NCI-H748 (cell line): ENCODE results near the gene METAP2.
A peak's percentile ranks its signal among the peaks of the same experiment; 100 is the strongest.
"Not testable (repeated sequence)": the region's sequence is repeated elsewhere in the genome, so short reads cannot be mapped to it uniquely, and the experiment has no call there.

Experiments used
- DNase-seq: peaks from one replicate; lab custom pipeline; 2025; ENCODE audit not compliant: unreplicated experiment; lab: John Stamatoyannopoulos, UW

METAP2 gene

DNA sequence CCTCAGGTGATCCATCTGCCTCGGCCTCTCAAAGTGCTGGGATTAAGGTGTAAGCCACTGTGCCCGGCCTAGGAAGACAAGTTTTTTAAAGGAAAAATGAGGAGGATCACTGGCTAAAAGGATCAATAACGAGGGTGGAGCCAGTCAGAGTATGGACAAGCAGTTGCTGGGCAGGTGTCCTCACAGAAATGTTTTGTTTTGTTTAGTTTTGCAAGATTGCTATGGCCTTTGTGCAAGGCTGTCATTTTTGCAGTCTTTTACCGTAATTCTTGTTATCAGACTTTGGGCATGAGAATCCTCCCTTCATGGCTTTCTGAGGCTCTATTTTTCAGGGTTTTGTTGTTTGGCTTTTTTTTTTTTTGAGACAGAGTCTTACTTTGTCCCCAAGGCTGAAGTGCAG, 11.9 kb upstream of the METAP2 start:
- DNase-seq = no peak

DNA sequence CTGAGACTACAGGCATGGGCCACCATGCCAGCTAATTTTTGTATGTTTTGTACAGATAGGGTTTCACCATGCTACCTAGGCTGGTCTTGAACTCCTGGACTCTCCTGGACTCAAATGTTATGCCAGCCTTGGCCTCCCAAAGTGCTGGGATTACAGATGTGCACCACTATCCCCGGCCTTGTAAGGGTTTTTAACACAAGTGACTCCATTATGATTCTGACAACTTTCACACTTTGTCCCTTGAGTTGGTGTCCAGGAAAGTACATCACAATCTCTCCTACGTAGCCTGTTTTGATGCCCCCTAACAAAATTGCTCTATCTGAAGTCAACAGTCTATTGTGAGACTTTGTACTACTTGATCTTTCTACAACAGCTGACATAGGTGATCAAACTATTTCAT, 11.4 kb upstream of the METAP2 start:
- DNase-seq = no peak

DNA sequence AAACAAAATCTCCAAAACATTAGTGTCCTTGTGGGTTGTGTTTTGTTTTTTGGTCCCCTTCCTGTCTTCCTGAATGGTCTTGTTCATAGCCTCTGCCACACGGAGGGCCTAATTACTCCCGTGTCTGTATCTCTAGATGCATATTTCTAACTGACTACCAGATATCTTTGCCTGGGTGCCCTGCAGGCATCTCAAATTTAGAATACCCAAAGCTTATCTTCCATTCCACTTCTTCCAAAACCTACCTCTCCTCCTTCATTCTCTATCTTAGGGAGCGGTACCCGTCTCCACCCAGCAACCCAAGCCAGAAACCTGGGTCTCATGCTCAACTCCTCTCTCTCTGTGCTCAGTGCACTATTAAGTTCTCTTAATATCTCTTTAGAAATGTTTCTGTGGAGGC, 10.9 kb upstream of the METAP2 start:
- DNase-seq = no peak

DNA sequence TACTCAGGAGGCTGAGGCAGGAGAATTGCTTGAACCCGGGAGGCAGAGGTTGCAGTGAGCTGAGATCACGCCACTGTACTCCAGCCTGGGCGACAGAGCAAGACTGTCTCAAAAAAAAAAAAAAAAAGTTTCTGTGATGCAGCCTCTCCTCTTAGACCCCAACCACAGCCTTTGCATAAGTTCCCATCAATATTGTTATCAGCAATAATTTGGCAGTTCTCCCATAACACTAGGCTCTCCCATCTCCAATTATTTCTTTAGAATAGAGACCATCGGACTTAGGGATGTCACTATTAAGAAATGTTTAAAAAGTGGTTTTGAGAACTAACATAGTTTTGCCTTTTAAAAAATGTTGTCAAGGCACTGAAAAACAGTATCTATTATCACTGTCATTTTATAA, 10.2 kb upstream of the METAP2 start:
- DNase-seq = not testable (repeated sequence)

DNA sequence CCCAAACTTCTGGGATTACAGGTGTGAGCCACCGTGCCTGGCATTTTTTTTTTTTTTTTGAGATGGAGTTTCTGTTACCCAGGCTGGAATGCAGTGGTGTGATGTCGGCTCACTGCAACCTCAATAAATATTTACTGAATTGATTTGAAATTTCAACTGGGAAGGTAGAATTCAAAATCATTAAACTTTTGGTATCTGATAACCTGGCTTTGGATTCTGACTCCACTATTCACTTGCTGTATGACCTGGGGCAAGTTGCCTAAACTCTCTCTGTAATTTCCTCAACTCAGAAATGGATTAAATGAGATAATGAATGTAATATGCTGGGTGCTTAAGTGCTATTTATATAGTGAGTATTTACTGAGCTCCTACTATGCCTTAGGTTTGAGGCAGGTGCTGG, 8.7 kb upstream of the METAP2 start:
- DNase-seq = no peak

DNA sequence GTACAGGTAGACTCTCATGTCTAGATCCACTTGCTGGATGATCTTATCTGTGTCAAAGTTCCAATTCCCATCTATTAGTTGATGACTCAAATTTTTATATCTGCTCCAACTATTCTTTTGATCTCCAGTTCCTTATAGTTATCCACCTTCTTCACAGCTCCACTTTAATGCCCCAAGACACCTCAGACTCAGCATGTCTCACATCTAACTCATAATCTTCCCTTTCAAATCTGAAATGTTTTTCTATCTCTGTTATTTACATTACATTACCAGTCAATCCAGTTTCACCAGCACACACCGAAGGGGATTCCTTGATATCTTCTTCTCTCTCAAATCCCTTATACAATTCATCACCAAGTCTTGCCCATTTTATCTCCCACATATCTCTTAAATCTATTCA, 3.7 kb upstream of the METAP2 start:
- DNase-seq = no peak

DNA sequence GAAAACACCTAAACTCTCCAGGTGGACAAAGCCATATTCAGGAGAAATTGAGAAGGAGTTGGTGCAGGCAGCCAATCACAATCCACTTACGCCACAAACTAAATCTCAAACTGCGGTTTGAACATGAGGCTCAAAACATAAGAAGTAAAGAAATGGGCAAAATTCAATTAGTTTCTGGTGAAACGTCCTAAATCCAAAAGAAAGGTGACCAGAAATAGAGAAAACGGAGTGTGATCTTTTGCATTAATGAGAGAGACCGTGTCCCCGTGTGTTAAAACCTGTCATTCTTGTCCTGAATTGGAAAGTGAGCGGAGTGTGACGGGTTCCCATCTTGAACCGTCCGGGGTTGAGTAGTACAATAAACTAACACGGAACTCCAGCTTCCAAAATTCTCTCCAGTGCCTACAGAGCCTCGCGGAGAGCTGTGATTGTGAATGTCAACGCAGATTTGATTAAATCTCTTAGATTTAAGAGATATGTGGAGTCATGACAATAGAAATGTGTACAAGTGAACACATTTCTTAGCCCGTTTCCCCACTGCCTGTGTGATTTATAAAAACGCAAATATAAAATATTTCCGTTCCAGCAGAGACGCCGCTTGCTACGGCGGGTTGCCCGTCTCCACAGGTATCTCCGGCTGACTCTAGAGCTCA, 595 bp upstream of the METAP2 start:
- peak; percentile 57 for DNase-seq

DNA sequence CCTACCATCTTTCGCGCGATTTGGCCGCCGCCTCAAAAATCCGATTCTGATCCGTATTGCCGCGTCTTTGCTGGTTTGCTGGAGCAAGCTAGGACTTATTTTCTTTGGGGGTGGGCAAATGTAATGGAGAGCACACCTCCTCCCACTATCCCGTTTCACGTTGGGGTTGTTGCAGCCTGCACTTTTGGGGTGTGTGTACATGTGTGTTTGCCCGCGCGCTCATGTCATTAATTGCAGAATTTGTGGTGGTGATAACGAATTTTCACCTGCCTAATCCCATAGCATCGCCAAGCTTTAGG, 657 bp downstream of the METAP2 start:
- peak; percentile 36 for DNase-seq

DNA sequence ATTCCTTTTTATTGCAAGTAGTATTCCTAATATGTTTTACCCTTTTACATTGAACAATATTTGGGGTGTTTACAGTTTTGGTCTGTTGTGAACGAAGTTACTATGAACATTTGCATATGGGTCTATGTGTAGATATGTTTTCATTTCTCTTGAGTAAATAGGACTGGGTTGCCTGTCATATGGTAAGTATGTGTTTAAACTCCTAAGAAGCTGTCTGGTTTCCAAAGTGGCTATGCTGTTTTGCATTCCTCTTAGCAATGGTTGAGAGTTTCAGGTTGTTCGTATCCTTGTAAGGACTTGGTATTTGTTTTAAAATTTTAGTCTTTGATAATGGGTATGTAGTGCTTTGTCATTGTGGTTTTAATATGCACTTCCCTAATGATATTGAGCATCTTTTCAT, 6.3 kb downstream of the METAP2 start:
- no peak for DNase-seq

DNA sequence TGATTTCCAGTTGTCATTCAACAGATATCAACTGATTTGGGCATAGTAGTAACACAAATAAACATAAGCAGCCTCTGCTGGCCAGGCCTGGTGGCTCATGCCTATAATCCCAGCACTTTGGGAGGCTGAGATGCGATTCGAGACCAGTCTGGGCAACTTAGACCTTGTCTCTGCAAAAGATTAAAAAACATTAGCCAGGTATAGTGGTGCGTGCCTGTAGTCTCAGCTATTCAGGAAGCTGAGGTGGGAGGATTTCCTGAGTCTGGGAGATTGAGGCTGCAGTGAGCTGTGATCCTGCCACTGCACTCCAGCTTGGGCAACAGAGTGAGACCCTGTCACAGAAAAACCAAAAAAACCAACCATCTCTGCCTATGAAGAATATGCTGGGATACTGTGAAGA, 7.1 kb downstream of the METAP2 start:
- DNase-seq = no peak

DNA sequence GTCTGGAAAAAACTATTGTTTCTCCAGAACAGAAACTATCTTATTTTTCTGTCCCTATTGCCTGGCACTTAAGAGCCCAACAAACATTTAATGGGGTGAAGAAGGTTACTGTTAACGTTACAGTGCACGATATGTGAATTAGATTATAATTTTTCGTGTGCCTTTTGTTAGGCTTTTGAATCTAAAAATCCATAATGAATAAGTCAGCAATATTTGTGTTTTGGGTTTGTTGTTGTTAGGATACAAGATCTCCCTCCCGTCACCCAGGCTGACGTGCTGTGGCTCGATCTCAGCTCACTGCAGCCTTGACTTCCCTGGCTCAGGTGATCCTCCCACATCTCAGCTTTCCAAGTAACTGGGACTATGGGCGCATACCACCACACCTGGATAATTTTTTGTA, 7.9 kb downstream of the METAP2 start:
- no peak for DNase-seq

DNA sequence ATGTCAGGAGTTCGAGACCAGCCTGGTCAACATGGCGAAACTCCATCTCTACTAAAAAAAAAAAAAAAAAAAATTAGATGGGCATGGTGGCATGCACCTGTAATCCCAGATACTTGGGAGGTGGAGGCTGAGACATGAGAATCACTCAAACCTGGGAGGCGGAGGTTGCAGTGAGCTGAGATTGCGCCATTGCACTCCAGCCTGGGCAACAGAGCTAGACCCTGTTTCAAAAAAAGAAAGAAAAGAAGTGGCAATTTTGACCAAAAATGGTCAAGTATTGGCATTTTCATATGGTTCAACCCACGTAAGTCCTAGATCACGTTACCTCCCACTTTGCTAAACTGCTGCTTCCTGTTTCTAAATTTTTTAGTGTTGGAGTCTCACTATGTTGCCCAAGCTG, 8.6 kb downstream of the METAP2 start:
- DNase-seq = not testable (repeated sequence)

DNA sequence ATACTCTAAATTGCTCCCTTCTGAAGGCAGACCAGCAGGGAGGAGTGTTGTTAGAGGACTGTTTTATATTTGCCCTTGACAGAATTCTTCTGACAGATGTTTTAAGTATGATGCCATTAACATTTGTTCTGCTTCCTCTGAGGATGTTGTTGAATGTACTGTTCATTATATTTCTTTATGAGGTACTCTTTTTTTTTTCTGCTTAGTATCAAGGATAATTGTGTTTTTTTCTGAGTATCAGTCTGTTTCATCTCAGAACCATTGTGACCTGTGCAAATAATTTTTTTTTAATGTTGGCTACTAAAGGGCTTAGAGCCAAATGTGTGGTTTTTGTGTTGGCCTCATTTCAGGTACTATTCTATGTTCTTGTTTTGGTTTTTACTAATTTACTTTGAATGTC, 10.6 kb downstream of the METAP2 start:
- DNase-seq = no peak

DNA sequence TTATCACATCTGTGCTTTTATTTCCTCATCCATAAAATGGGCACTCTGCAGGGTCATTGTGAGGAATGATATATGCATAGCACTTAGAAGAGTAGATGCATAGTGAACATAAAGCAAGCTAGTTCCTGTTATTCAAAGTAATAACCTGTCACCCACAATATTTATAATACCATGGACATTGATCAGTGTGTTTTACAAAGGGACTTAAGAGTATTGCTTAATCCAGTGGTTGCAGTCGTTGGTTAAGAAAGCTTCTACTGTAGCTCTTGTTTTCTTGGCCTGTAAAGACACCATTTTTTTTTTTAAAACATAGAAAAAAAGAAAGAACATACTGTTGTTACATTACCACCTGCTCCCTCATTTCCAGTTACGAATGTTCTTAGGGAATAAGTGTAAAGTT, 13.1 kb downstream of the METAP2 start:
- DNase-seq = no peak

DNA sequence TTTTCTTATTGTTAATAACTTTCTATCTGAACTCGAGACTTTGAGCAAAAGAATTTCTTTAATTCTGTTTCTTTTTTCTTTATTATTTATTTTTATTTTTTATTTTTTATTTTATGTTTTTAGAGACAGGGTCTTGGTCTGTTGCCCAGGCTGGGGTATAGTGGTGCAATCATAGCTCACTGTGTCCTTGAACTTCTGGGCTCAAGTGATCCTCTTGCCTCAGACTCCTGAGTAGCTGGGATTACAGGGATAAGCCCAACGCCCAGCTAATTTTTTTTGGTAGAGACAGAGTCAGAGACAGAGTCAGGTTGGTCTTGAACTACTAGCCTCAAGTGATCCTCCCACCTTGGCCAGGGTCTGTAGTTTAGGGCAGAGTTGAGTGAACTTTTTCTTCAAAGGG, 18.5 kb downstream of the METAP2 start:
- DNase-seq = no peak

DNA sequence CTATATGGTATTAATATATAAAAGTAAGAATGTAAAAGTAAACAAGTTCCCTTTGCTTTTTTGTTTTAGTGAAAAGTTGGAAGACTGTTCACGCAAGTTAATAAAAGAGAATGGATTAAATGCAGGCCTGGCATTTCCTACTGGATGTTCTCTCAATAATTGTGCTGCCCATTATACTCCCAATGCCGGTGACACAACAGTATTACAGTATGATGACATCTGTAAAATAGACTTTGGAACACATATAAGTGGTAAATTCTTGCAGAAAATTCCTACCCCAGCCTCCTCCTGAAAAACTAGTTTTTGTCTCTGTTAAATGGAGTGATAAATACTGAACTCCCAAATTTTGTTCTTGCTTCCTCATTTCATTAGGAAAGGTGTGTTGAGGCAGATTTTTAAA, 20.9 kb downstream of the METAP2 start:
- DNase-seq = no peak

DNA sequence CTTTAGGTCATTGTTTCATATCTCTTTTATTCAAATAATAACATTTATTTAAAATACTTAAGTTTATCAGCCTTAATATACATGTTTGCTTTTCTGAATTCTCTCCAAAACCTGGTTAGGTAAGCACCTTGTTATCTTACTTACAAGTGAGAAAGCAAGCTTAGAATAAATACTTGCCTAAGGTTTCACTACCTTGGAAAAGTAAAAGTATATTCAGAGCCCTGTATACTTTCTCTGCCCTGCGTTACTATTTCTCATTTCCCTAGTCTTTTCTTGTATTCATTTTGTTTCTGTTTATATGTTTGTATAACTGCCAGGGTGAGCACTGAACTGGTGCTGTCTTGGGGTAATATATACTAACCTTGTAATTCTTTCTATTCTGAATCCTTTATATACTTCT, 21.5 kb downstream of the METAP2 start:
- DNase-seq = no peak

DNA sequence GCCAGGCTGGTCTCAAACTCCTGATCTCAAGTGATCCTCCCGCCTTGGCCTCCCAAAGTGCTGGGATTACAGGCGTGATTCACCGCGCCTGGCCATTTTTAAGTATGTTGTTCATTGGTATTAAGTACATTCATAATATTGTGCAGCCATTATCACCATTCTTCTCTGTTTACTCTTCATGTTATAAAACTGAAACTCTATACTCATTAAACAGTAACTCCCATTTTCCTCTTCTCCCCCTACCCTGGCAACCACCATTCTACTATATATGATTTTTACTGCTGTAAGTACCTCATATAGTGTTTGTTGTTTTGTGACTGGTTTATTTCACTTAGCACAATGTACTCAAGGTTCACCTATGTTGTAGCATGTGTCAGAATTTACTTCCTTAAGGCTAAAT, 23.1 kb downstream of the METAP2 start:
- DNase-seq = peak; percentile 72

DNA sequence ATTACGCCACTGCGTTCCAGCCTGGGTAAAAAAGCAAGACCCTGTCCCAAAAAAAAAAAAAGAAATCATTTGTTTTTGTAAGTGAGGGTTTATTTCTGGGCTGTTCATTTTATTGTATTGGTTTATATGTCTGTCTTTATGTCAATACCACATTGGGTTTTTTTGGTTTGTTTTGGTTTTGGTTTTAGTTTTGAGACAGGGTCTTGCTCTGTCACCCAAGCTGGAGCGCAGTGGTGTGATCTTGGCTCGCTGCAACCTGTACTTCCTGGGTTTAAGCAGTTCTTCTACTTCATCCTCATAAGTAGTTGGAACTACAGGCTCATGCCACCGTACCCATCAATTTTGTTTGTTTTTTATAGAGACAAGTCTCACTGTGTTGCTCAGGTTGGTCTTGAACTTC, 25.0 kb downstream of the METAP2 start:
- no peak for DNase-seq

DNA sequence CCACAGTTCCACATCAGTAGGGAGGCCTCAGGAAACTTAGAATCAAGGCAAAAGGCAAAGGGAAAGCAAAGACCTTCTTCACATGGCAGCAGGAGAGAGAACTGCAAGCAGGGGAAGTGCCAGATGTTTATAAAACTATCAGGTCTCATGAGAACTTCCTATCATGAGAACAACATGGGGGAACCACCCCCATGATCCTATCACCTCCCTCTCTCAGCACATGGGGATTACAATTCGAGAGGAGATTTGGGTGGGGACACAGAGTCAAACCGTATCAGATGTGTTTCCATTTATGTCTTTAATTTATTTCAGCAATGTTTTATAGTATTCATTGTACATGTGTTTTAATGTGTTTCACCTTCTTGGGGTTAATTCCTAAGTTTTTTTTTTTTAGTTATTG, 25.8 kb downstream of the METAP2 start:
- no peak for DNase-seq

DNA sequence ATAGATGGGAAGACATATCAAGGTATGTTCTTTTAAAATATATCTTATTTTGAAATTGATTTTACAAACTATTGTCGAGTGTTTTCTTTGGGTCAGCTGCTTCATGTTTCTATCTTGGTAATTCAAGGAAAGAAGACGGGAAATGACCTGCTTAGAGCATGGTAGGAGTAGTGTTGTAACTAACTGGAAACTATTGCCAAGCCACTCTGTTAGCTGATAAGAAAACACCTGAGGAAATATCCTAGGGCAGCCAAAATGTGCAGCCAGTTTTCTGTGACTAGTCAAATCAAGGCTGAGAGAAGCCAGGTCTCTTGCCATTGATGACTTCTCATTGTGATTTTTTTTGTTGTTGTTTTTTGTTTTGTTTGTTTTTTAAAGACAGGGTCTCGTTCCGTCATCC, 30.2 kb downstream of the METAP2 start:
- no peak for DNase-seq

DNA sequence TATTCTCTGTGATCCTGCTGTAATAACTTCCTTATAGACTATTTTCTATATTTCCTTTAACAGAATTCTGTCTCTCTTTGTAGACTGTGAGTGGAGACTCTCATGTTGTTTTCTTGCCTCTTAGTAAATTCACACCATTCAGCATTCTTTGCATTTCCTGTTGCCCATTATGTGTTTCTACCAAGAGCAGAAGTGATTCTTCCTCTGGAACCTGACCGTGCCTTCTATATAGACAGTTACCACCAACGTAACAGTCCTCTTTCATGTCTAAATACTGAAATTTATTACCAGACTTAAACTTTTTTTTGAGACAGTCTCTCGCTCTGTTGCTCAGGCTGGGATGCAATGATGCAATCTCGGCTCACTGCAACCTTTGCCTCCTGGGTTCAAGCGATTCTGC, 31.1 kb downstream of the METAP2 start:
- no peak for DNase-seq

DNA sequence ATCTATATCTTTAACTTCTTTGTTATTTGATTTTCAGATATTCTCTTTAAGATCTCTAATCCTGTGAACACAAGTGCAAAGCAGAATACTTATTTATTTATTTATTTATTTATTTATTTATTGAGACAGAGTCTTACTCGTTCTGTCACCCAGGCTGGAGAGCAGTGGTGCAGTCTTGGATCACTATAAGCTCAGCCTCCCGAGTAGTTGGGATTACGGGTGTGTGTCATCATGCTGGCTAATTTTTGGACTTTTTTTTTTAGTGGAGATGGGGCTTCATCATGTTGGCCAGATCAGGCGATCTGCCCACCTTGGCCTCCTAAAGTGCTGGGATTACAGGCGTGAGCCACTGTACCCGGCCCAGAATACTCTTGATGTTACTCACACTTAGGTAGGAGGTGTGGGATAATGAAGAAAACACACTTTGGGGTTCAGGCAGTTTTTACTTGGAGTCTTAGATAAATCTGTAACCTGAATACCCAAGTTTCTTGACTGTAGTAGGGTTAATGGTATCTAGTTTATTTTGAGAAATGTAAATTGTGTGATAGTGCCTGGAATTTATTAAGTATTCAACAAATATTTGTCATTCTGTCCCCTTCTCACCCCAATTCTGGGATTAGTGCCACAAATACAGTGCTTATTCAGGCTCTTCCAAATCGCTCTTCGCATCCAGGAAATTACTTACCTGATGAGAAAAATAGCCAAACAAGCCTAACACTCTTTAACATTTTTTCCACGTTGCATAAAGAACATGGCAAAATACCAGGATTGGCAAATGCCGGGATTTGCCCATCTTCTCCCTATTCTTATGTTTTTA, 33.0 kb downstream of the METAP2 start:
- no peak for DNase-seq
